Measurements from ENCODE around the gene ADGRG6. TPM values are rescaled to one million over a fixed set of nuclear protein-coding genes. Genes with fewer than 3 reads are reported as not detected.

Gene ADGRG6
- total and polyA plus RNA-seq, 10 donors: 0.24 to 29.0 (median 15.4) TPM

DNA sequence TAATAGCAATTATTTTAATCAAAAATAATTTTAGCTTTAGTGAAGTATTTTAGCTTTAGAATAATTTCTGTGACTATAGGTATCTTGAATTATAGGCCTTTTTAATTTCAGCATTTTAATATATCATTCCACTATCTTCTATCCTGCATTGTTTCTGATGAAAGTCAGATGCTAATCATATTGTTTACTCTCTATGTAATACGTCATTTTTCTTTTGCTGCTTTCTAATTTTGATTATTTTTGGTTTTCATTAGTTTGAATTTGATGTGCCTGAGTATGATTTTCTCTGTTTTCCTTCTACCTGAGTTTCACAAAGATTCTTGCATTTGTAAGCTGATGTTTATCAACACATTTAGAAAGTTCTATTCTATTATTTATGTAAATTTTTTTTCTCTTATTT is 17.4 kb upstream of the ADGRG6 start:
- intact Hi-C loops (cut with DNase I; ENCODE audit: low total_unique reads): no loop called here
- no peak overlapping the region for H3K27ac ChIP-seq

DNA sequence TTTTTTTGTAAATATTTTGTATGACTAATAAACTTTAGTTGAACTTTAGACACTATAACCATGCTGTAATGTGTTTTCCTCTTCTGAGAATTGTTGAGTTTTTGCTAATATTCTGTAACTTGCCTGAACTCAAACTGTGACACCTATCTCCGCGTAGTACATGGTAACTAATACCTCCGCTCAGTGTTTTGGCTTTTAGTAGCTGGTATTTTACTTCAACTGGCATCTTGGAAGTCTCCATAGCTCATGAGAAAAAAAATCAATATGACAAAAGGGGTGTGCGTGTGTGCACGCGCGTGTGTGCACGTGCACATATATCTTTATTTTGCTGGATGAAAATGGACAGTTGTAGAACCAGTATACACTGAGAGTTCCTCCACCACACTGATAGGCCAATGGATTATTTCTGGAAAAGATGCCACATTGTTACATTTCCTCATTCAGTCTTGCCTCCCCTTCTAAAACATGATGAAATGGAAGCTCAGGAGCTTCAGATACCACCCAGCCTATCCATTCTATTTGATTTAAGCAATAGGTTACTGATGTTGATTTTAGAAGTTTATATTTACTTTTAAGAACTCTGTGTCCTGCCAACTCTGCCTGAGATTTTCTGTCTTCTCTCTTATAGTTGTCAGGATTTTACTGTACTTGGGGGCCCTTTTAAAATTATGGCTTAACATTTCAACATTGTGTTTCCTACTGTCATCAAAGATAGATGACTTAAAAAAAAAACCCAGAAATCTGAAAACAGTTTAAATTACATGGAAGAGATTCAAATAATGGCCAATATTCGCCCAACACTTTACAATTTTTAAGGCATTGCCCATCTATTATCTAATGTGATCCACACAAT is 16.3 kb upstream of the ADGRG6 start:
- no peak overlapping the region for H3K4me3 ChIP-seq
- H3K27ac ChIP-seq: no peak overlapping the region
- TF ChIP-seq CTCF (IDR thresholded peaks at IDR 0.05 in 8 of 11, conservative IDR thresholded peaks at IDR 0.05 in 3 of 11): no peak
- TF ChIP-seq POLR2AphosphoS5 (IDR thresholded peaks at IDR 0.05): no peak
- no peak for TF ChIP-seq POLR2A (IDR thresholded peaks at IDR 0.05)
- WGBS, 5 donors: 90 to 97% (median 95%) methylated on average over 9 of the region's 9 CpGs
- no peaks in the 10 kb centered on the region for H3K36me3 ChIP-seq
- intact Hi-C loops (cut with DNase I; ENCODE audit: low total_unique reads): no loop called here
- peaks cover 0 to 13% (median 7%) of the 10 kb centered on the region in 8 donors for H3K9me3 ChIP-seq
- no peak for DNase-seq
- no peaks in the 10 kb centered on the region for H3K4me1 ChIP-seq
- H3K27me3 ChIP-seq (replicated peaks in 1 of 7): no peaks in the 10 kb centered on the region

More for the DNA sequence above, 17.4 kb upstream of the ADGRG6 start:
- Histone ChIP-seq H3K36me3 (no peaks in the 10 kb centered on the region), H3K27me3 (replicated peaks in 1 of 7) (no peaks in the 10 kb centered on the region), H3K9me3 (peaks cover 0 to 13% (median 7%) of the 10 kb centered on the region in 8 donors), H3K4me3 (no peak overlapping the region), H3K4me1 (no peaks in the 10 kb centered on the region)
- WGBS, 5 donors: 80 to 89% (median 87%) methylated on average over 1 of the region's 1 CpG
- no peak for DNase-seq
- TF ChIP-seq CTCF (IDR thresholded peaks at IDR 0.05 in 8 of 11, conservative IDR thresholded peaks at IDR 0.05 in 3 of 11) (no peak), POLR2A (IDR thresholded peaks at IDR 0.05) (no peak), POLR2AphosphoS5 (IDR thresholded peaks at IDR 0.05) (no peak)

GRCh38 chr6:142286088-142286409 is 15.8 kb upstream of the ADGRG6 start:
- Histone ChIP-seq H3K4me1 (no peaks in the 10 kb centered on the region), H3K9me3 (peaks cover 0 to 8% (median 2%) of the 10 kb centered on the region in 8 donors), H3K4me3 (no peak overlapping the region), H3K27me3 (replicated peaks in 1 of 7) (no peaks in the 10 kb centered on the region), H3K27ac (no peak overlapping the region), H3K36me3 (no peaks in the 10 kb centered on the region)
- WGBS, 5 donors: 55 to 76% (median 62%) methylated on average over 1 of the region's 1 CpG
- intact Hi-C loops (cut with DNase I; ENCODE audit: low total_unique reads): no loop called here
- DNase-seq: no peak
- no peak for TF ChIP-seq POLR2AphosphoS5 (IDR thresholded peaks at IDR 0.05)
- TF ChIP-seq CTCF (IDR thresholded peaks at IDR 0.05 in 8 of 11, conservative IDR thresholded peaks at IDR 0.05 in 3 of 11): no peak

GRCh38 chr6:142289687-142290086 is 12.1 kb upstream of the ADGRG6 start:
- intact Hi-C loops (cut with DNase I; ENCODE audit: low total_unique reads): no loop called here
- 86 to 94% (median 88%) methylated on average over 6 of the region's 6 CpGs for WGBS, 5 donors

More at GRCh38 chr6:142289687-142290086, 12.1 kb upstream of the ADGRG6 start:
- no peak for DNase-seq
- H3K27ac ChIP-seq: no peak overlapping the region
- no peak overlapping the region for H3K4me3 ChIP-seq
- H3K4me1 ChIP-seq: no peaks in the 10 kb centered on the region
- no peak for TF ChIP-seq POLR2AphosphoS5 (IDR thresholded peaks at IDR 0.05)
- TF ChIP-seq POLR2A (IDR thresholded peaks at IDR 0.05): no peak
- no peak for TF ChIP-seq CTCF (IDR thresholded peaks at IDR 0.05 in 8 of 11, conservative IDR thresholded peaks at IDR 0.05 in 3 of 11)
- H3K9me3 ChIP-seq: no peaks in the 10 kb centered on the region
- no peaks in the 10 kb centered on the region for H3K27me3 ChIP-seq (replicated peaks in 1 of 7)
- no peaks in the 10 kb centered on the region for H3K36me3 ChIP-seq
